SHP77 (cell line): Measurements from ENCODE around the gene CACFD1.

Experiments used
- DNase-seq, 2 experiments: peaks; one replicate each; lab custom pipeline; 2025; lab: John Stamatoyannopoulos, UW

Gene CACFD1

DNA sequence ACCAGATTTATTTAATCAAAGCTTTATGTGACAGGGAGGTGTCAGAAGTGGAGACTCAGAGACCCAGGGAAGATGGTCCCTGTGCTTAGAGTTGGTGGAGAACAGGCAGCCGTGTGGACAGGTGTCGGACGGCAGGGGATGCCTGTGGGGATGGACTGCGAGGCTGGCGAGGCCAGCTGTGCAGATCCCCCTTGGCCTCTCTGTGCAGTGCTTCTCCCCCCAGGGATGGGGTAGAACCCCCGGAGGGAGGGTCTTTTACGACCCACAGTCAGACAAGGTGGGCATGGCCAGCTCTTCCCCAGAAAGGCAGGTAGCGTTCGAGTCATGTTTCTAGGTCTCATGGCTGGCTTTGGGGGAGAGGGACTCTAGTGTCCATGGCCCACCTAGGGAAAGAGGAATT, 23.8 kb downstream of the CACFD1 start:
- no peak for DNase-seq

- DNase-seq = no peak
Observed at GRCh38 chr9:133484671-133485437, 25.1 kb downstream of the CACFD1 start.

- peak in 1 of 2 experiments; percentile 67 for DNase-seq
Observed at GRCh38 chr9:133485531-133486260, 25.9 kb downstream of the CACFD1 start.

- no peak for DNase-seq
Observed at GRCh38 chr9:133487331-133487725, 27.6 kb downstream of the CACFD1 start.

DNA sequence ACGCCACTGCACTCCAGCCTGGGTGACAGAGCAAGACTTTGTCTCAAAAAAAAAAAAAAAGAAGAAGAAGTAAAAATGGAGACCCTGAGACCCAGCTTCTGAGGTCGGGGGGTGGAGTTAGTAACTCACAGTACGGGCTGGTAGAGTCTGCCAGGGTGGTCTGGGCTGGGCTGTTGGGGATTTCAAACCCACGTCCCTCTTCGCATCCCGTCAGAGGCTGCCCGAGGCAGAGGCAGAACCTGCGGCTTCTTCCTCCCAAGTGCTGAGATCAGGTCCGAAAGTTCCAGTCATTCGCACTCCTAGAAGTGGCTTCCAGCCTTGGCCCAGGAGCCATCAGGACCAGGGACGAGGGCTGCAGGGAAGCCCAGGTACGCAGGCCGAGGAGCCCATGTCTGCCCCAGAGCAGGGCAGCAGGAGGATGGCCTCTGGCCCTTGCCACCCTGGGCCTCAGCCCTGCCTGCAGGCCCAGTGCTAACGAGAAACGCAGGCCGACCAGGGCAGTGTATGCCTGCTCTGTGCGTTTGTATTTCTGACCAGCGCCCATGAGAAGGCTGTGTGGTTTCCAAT, 29.0 kb downstream of the CACFD1 start:
- DNase-seq = no peak

DNA sequence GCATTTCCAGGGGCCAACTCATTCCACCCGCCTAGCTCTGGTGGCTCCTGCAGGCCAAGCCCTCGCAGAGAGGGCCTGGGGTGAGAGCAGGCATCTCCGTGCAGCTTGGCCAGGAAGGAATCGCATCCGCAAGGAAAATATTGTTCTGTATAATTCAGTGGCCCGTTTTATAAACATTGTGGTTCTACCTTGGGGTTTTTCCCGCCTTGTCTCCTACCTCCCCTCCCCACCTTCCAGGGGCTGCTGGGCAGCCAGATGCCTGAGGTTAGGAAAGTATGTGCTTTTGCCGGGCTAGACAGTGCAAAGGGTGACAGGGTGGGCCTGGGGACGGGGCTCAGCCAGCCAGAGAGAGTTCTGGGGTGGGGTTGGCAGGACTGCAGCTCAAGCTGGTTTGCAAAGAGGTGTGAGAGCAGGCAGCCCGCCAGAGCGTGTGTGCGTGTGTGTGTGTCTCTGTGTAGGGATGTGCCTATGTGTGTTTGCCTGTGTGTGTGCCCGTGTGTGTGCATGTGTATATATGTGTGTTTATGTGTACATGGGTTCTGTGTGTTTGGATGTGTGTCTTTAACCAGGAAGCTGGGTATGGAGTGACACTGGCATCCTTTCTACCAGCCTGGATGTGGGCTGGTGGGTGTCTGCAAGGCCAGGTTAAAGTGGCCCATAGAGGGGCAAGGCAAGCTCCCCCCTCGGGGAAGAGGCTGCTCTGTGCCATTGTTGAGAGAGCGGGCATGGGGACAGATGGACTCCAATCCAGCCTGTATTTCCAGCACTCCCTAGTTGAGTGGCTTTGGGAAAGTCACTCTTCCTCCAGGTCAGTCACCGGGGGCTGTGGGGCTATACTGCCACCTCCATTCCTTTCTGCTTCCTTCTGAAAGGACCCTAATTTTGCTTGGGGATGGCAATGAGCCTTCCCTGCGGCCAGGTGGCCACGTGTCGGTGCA, 29.7 kb downstream of the CACFD1 start:
- DNase-seq = no peak

- DNase-seq = no peak
Observed at GRCh38 chr9:133490201-133490681, 30.5 kb downstream of the CACFD1 start.

DNA sequence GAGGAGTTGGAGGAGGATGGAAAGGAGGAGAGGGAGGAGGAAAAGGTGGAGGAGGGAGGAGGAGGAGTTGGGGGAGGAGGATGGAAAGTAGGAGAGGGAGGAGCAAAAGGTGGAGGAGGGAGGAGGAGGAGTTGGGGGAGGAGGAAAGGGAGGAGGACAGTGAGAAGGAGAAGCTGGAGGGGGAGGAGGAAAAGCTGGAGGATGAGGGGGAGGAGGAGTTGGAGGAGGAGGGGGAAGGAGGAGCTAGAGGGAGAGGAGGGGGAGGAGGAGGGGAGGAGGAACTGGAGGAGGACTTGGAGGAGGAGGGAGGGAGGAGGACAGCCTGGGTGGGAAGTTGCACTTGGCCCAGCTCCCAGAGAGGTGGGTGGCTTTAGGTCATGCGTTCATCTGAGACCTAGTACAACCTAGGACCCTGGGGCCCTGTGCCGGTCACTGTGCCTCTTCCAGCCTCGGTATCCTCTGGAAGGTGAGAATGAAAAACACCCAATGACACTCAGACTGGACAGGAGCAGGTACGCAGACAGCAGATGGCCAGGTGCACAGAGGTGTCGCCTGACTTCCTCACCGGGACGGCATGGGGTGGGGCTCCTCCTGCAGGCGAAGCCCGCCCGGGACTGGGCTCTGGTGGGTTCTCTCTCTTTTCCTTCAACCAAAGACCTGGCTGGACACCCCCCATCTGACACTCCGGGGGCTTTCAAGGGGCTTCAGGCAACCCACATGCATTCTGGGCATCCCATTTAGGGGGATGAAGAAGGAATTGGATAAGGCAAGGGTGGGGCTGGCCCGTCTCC, 31.3 kb downstream of the CACFD1 start:
- no peak for DNase-seq

GRCh38 chr9:133491656-133491925, 31.8 kb downstream of the CACFD1 start:
- no peak for DNase-seq

GRCh38 chr9:133492061-133493021, 32.6 kb downstream of the CACFD1 start:
- no peak for DNase-seq

DNA sequence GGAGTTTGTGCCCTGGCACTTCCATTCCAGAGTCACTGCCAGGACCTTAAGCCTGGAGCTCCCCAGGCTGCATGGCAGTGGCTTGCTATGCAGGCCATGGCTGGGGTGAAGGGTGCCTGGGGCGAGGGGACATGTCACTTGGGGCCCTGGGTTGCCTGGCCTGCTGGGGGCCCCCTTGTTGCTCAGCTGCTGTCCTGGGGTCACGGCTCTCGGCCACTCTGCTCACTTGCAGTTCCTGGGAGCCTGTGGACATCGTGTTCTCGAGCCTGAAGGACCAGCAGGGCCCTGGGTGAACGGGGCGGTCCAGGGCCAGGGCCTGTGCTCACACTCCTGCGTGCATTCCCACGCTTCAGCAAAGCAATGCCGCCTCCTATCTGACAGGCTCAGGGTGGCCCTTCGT, 33.6 kb downstream of the CACFD1 start:
- DNase-seq = no peak

DNA sequence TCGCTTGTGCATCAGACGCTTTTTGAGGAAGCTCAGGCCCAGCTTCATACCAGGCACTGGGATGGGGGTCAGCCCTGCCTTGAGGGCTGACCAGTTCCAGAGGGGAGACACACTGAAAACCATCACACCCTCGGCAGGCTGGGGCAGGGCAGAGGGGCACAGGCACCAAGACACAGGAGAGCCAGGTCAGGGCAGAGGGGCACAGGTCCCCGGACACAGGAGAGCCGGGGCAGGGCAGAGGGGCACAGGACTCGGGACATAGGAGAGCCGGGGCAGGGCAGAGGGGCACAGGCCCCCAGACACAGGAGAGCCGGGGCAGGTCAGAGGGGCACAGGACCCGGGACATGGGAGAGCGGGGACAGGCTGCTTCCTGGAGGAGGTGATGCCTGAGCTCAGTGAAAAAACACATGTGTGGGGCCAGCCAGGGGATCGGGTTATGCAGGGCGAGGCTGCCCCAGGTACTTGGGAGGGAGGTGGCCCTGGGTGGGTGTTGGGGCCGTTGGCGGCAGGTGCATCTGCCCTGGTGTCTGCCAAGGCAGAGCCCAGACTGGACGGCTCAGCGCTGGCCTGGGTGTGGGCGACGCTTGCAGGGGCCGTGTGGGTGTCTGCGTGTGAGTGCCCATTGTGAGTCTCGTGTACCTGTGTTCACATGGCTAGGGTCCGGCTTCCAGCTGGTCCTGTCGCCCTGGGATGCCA, 34.2 kb downstream of the CACFD1 start:
- DNase-seq = no peak

- DNase-seq = no peak
Observed at GRCh38 chr9:133494636-133495326, 35.0 kb downstream of the CACFD1 start.

GRCh38 chr9:133495327-133496293, 35.8 kb downstream of the CACFD1 start:
- DNase-seq = no peak

DNA sequence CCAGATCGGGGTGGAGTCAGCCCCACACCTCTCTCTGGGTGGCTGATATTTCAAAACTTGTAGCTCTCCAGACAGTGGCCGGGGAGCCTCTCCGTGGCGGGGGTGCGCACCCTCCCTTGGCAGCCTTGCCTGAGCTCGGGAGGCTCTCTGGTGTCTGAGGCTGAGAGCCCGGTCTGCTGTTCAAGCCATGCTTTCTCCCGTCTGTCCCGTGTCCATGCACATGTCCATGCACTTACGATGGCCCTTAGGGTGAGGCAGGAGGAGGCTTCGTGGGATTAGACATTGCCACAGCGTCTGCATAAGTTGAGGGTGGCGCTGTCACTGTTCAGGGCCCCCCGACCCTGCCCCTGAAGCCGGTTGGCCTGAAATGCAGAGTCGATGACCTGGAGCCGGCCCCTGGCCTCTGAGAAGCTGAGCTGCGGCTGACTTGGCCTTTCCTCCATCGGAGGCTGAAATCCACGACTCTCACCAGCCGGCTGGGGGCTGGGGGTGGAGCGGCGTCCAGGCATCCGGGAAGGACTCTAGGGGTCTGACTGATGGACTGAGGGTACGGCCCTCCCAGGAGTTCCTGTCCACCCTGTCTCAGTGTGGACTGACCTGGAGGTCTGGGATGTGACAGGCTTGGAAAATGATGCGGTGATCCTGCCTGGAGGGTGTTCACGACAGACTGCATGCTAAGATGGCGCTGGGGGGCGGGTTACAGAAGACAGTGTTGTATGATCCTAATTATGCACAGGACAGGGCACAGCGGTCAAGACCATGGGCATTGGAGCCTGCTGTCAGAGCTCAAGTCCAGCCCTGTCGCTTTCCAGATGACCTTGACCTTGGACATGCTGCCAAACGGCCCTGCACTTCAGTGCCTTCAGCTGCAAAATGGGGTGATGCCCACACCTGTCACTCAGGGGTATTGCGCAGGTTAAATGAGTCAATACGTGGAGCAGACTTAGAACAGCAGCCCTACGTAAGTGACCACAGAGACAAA, 37.4 kb downstream of the CACFD1 start:
- DNase-seq = no peak

DNA sequence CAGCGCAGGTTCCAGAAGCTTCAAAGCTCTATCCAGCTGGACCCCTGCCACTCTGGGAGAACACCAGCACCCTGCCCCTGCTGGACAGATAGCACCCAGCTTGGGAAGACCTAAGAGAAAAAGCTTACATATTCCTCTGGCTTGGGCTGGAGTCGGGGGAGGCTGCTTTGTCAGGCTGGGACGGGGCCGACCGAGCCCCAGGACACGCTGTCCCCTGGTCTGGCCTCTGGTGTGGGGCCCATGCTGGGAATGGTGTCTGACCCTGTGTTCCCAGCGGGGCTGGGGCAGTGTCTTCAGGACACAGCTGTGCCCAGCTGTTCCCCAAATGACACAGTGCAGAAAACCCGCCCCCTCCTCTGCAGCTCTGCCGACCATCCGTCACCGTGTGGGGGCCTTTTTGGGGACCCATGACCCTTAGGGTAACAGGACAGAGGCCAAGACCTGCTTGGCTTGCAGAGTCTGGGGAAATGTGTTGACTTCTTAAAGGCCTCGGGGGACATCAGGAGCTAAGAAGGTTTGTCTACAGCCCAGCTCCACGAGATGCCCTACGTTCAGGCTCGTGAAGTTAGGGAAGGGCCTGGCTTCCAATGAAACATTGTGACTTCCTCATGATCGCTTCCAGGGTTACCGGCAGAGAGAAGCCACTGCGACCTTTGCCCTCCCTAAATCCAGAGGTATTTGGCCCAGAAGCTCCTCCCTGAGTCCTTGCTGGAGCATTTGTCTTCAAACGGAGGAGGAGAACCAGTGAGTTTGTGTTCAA, 39.5 kb downstream of the CACFD1 start:
- DNase-seq = no peak
